HepG2 (cell line): ENCODE results near the gene HNRNPA0.

Experiments
- CREB1 ChIP-seq, 2 experiments: fragments of 450-650 bp in 1 of 2; IDR thresholded peaks; 2 replicates each; pipeline ENCODE4 v1.6.1; 2016 to 2017; ENCODE audit warnings: control low read depth in 1 of 2, mild to moderate bottlenecking in 1 of 2, missing compliant biosample characterization in 1 of 2, missing genetic modification characterization in 1 of 2
- EZH2 ChIP-seq: conservative IDR thresholded peaks from 2 replicates; pipeline ENCODE4 v1.6.1; 2012; ENCODE audit warnings: mild to moderate bottlenecking, low read depth, low read length, moderate library complexity
- MTA3 ChIP-seq: sonication (generic); formaldehyde crosslinking; IDR thresholded peaks from 2 replicates; pipeline ENCODE4 v1.4.0; 2020; ENCODE audit warnings: missing genetic modification reagents
- NFYC ChIP-seq: IDR thresholded peaks from 2 replicates; pipeline ENCODE4 v1.6.1; 2016; ENCODE audit warnings: missing genetic modification reagents, missing compliant biosample characterization
- TBL1XR1 ChIP-seq: fragments of 150-350 bp; IDR thresholded peaks from 2 replicates; pipeline ENCODE4 v1.6.1; 2014; ENCODE audit warnings: borderline replicate concordance, low read length; ENCODE audit not compliant: partially characterized antibody
- ZFP91 ChIP-seq: sonication (generic); formaldehyde crosslinking; IDR thresholded peaks from 2 replicates; pipeline ENCODE4 v1.9.0; 2022; ENCODE audit warnings: missing genetic modification reagents, mild to moderate bottlenecking, borderline replicate concordance
- ZNF124 ChIP-seq: sonication (generic); formaldehyde crosslinking; IDR thresholded peaks from 2 replicates; pipeline ENCODE4 v1.4.0; 2020; ENCODE audit warnings: missing genetic modification reagents
- ZNF33B ChIP-seq: sonication (generic); formaldehyde crosslinking; IDR thresholded peaks from 2 replicates; pipeline ENCODE4 v1.5.1; 2020; ENCODE audit warnings: mild to moderate bottlenecking, missing genetic modification reagents

- TF ChIP-seq ZNF33B (no peak), TBL1XR1 (no peak), NFYC (CRISPR knock-in tag) (no peak), CREB1 (IDR thresholded peaks at IDR 0.05) (no peak), CREB1 (CRISPR knock-in tag; IDR thresholded peaks at IDR 0.05) (no peak), MTA3 (CRISPR knock-in tag) (no peak), ZNF124 (CRISPR knock-in tag) (no peak), EZH2 (no peak), ZFP91 (CRISPR knock-in tag) (no peak)
Measured at GRCh38 chr5:137699336-137700281, 54.6 kb downstream of the HNRNPA0 start.
